ENCODE data around the gene PHPT1.

- TF ChIP-seq GATA2 (IDR thresholded peaks at IDR 0.05; ENCODE audit: low read depth, low read length): no peak
- no peak for TF ChIP-seq GATA3 (IDR thresholded peaks at IDR 0.05; ENCODE audit: low read depth, low read length)
Measured at GRCh38 chr9:136820971-136821825, 28.0 kb upstream of the PHPT1 start.

All from SH-SY5Y (cell line).